PC-3 (cell line): ENCODE data around the gene SRSF10. TPM values are rescaled to one million over a fixed set of nuclear protein-coding genes. Genes with fewer than 3 reads are reported as not detected.

Experiments used
- ATAC-seq: fragments of 200-7000 bp; cut with Tn5 transposase; 2 replicates; pipeline ENCODE4 v1.9.1; 2020; ENCODE audit warnings: mild to moderate bottlenecking, moderate library complexity
- BruUV-seq: library from RNA; stranded (reverse); fragments of 400-500 nt; replicated peaks from 2 replicates; lab custom pipeline; 2021; lab: Mats Ljungman, UMichigan
- CTCF ChIA-PET: fragments of 300-600 bp; sonication (Branson Sonifier 250); formaldehyde crosslinking; loops from one replicate; lab custom pipeline; 2022; ENCODE audit warnings: antibody characterized with exemption; lab: Charles Lee
- POLR2A ChIA-PET: fragments of 300-600 bp; sonication (Branson Sonifier 250); formaldehyde crosslinking; loops from one replicate; lab custom pipeline; 2022; ENCODE audit warnings: antibody characterized with exemption; ENCODE audit not compliant: unreplicated experiment; lab: Charles Lee
- DNase-seq: peaks from one replicate; pipeline ENCODE4 v3.0.0-alpha.2; 2015
- H2AFZ ChIP-seq: fragments of 300-600 bp; sonication (generic); 2 replicates; pipeline ENCODE4 v1.6.0; 2016; ENCODE audit warnings: antibody characterized with exemption, low read length
- H3F3A ChIP-seq: fragments of 300-600 bp; sonication (generic); one replicate; pipeline ENCODE4 v1.6.0; 2017; ENCODE audit warnings: antibody characterized with exemption, low read length, control low read depth, mild to moderate bottlenecking; ENCODE audit not compliant: unreplicated experiment
- H3K27ac ChIP-seq: fragments of 300-600 bp; sonication (generic); 2 replicates; pipeline ENCODE4 v1.5.1; 2016; ENCODE audit warnings: mild to moderate bottlenecking, low read length
- H3K27me3 ChIP-seq: fragments of 300-600 bp; sonication (generic); 2 replicates; pipeline ENCODE4 v1.6.1; 2016; ENCODE audit warnings: low read length, mixed read lengths
- H3K36me3 ChIP-seq: fragments of 300-600 bp; sonication (generic); 2 replicates; pipeline ENCODE4 v1.6.1; 2016; ENCODE audit warnings: low read depth, mixed run types, low read length, mixed read lengths
- H3K4me1 ChIP-seq: fragments of 300-600 bp; sonication (generic); 2 replicates; pipeline ENCODE4 v1.5.1; 2016; ENCODE audit warnings: low read length; ENCODE audit not compliant: insufficient read depth
- H3K4me2 ChIP-seq: fragments of 300-600 bp; sonication (generic); 2 replicates; pipeline ENCODE4 v1.6.0; 2016; ENCODE audit warnings: low read length
- H3K4me3 ChIP-seq: fragments of 300-600 bp; sonication (generic); 2 replicates; pipeline ENCODE4 v1.5.1; 2016; ENCODE audit warnings: mild to moderate bottlenecking, low read length, mixed read lengths
- H3K79me2 ChIP-seq: fragments of 300-600 bp; sonication (generic); 2 replicates; pipeline ENCODE4 v1.6.1; 2017; ENCODE audit warnings: low read length, mixed read lengths
- H3K9ac ChIP-seq: fragments of 300-600 bp; sonication (generic); 2 replicates; pipeline ENCODE4 v1.6.0; 2016; ENCODE audit warnings: mild to moderate bottlenecking, low read length
- H3K9me2 ChIP-seq: fragments of 300-600 bp; sonication (generic); replicated peaks from 2 replicates; pipeline ENCODE4 v1.6.1; 2016; ENCODE audit warnings: mixed run types, low read length, mixed read lengths
- H3K9me3 ChIP-seq: fragments of 300-600 bp; sonication (generic); 2 replicates; pipeline ENCODE4 v1.6.1; 2016; ENCODE audit warnings: low read length, mixed read lengths
- H4K20me1 ChIP-seq: fragments of 300-600 bp; sonication (generic); 2 replicates; pipeline ENCODE4 v1.6.1; 2016; ENCODE audit warnings: low read length, mixed read lengths
- EZH2 ChIP-seq: fragments of 300-600 bp; sonication (generic); IDR thresholded peaks from one replicate; pipeline ENCODE4 v1.6.1; 2017; ENCODE audit warnings: antibody characterized with exemption, mild to moderate bottlenecking, low read length; ENCODE audit not compliant: unreplicated experiment
- EZH2phosphoT487 ChIP-seq: fragments of 300-600 bp; sonication (generic); IDR thresholded peaks from 2 replicates; pipeline ENCODE4 v1.6.1; 2018; ENCODE audit warnings: mild to moderate bottlenecking, antibody characterized with exemption, low read length, borderline replicate concordance
- intact Hi-C: fragments of 100-400 bp; cut with micrococcal nuclease; formaldehyde crosslinking; loops from 2 replicates; pipeline ENCODE4 v1.9.0; 2023
- total RNA-seq: library from RNA; depleted of rRNA; stranded (reverse); fragments of >200 nt; gene quantifications from 2 replicates; pipeline ENCODE4 v1.2.3, GENCODE V29; 2014
- TF ChIP-seq, protein P1 (sequence below): fragments of 300-600 bp; sonication (generic); conservative IDR thresholded peaks from 2 replicates; pipeline ENCODE4 v1.5.1; 2017; ENCODE audit warnings: antibody characterized with exemption, low read depth, mild to moderate bottlenecking, low read length

The SRSF10 gene
- total RNA-seq, 1 experiment from 2014 or later = 109 TPM

- TF ChIP-seq, protein P1, sequence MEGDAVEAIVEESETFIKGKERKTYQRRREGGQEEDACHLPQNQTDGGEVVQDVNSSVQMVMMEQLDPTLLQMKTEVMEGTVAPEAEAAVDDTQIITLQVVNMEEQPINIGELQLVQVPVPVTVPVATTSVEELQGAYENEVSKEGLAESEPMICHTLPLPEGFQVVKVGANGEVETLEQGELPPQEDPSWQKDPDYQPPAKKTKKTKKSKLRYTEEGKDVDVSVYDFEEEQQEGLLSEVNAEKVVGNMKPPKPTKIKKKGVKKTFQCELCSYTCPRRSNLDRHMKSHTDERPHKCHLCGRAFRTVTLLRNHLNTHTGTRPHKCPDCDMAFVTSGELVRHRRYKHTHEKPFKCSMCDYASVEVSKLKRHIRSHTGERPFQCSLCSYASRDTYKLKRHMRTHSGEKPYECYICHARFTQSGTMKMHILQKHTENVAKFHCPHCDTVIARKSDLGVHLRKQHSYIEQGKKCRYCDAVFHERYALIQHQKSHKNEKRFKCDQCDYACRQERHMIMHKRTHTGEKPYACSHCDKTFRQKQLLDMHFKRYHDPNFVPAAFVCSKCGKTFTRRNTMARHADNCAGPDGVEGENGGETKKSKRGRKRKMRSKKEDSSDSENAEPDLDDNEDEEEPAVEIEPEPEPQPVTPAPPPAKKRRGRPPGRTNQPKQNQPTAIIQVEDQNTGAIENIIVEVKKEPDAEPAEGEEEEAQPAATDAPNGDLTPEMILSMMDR = no peak
- no peak for TF ChIP-seq EZH2phosphoT487
- no peak for TF ChIP-seq EZH2
- Histone ChIP-seq H3K9me2 (no peaks in the 10 kb centered on the region), H3K27ac (no peak overlapping the region), H3K4me3 (no peak overlapping the region), H3F3A (peaks cover 4% of the 10 kb centered on the region), H3K9me3 (peaks cover 5% of the 10 kb centered on the region), H3K4me1 (peaks cover 29% of the 10 kb centered on the region), H2AFZ (no peak overlapping the region), H3K79me2 (no peaks in the 10 kb centered on the region), H3K27me3 (no peaks in the 10 kb centered on the region), H3K36me3 (no peaks in the 10 kb centered on the region), H3K4me2 (no peak overlapping the region), H3K9ac (no peak overlapping the region), H4K20me1 (no peaks in the 10 kb centered on the region)
- ATAC-seq (no peak), DNase-seq (no peak)
- ChIA-PET CTCF (no interaction called here), POLR2A (no interaction called here)
- intact Hi-C loops = no loop called here
- BruUV-seq = no TSS peak
Measured at GRCh38 chr1:24007079-24007478, 27.0 kb upstream of the SRSF10 start.

DNA sequence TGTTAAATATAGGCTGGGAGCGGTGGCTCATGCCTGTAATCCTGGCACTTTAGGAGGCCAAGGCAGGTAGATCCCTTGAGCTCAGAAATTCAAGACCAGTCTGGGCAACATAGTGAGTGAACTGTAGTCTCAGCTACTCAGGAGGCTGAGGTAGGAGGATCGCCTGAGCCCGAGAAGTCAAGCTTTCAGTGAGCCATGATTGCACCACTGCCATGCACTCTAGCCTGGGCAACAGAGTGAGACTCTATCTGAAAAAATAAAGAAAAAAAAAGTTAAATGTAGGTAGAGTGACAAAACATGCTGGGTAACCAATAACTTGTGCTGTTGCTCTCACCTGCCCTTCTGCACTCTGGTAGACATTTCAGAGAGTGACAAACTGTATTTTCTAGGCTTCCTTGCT, 25.0 kb upstream of the SRSF10 start:
- Histone ChIP-seq H2AFZ (no peak overlapping the region), H3K4me3 (no peak overlapping the region), H3K9me2 (no peaks in the 10 kb centered on the region), H3F3A (peaks cover 4% of the 10 kb centered on the region), H3K27ac (no peak overlapping the region), H3K9ac (no peak overlapping the region), H3K36me3 (no peaks in the 10 kb centered on the region), H3K9me3 (peaks cover 5% of the 10 kb centered on the region), H4K20me1 (no peaks in the 10 kb centered on the region), H3K27me3 (no peaks in the 10 kb centered on the region), H3K4me1 (peaks cover 28% of the 10 kb centered on the region), H3K4me2 (no peak overlapping the region), H3K79me2 (no peaks in the 10 kb centered on the region)
- TF ChIP-seq EZH2 (no peak), EZH2phosphoT487 (no peak)
- TF ChIP-seq, protein P1 = no peak
- CTCF ChIA-PET = no interaction called here
- POLR2A ChIA-PET = no interaction called here
- no TSS peak for BruUV-seq
- ATAC-seq = no peak
- no peak for DNase-seq
- intact Hi-C loops = no loop called here

DNA sequence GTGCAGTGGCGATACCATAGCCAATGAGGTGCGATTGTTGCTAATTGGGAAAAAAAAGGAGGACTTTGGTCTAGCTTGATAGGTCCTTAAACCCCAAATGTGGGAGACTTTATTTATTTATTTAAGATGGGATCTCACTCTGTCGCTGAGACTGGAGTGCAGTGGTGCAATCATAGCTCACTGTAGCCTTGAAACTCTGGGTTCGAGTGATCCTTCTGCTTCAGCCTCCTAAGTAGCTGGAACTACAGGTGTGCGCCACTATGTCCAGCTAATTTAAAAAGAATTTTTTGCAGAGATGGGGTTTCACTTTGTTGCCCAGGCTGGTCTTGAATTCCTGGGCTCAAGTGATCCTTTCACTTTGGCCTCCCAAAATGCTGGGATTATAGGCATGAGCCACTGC, 24.0 kb upstream of the SRSF10 start:
- ATAC-seq (no peak), DNase-seq (no peak)
- H3K9me2 ChIP-seq = no peaks in the 10 kb centered on the region
- H3K4me1 ChIP-seq = peaks cover 18% of the 10 kb centered on the region
- H3K79me2 ChIP-seq = no peaks in the 10 kb centered on the region
- H3K27ac ChIP-seq = no peak overlapping the region
- H3K4me2 ChIP-seq = no peak overlapping the region
- H3K36me3 ChIP-seq = no peaks in the 10 kb centered on the region
- H3K9ac ChIP-seq = no peak overlapping the region
- H3K9me3 ChIP-seq = peaks cover 5% of the 10 kb centered on the region
- no peaks in the 10 kb centered on the region for H4K20me1 ChIP-seq
- TF ChIP-seq, protein P1 = no peak
- TF ChIP-seq EZH2 (no peak), EZH2phosphoT487 (no peak)
- no TSS peak for BruUV-seq
- ChIA-PET CTCF (interaction anchor here (0.6 kb wide), 1 partner anchor 67 kb away, joined by 3 read pairs; no protein-coding TSS in a partner anchor), POLR2A (no interaction called here)
- H3F3A ChIP-seq = peaks cover 4% of the 10 kb centered on the region
- no peak overlapping the region for H2AFZ ChIP-seq
- H3K4me3 ChIP-seq = no peak overlapping the region
- no peaks in the 10 kb centered on the region for H3K27me3 ChIP-seq
- intact Hi-C loops = no loop called here
